ENCODE data around the gene KCNJ3.
"Not testable (repeated sequence)": the region's sequence is repeated elsewhere in the genome, so short reads cannot be mapped to it uniquely, and the experiment has no call there.

The KCNJ3 gene

GRCh38 chr2:154849482-154849881 lies 151.0 kb downstream of the KCNJ3 start:
- no peak for DNase-seq

GRCh38 chr2:154850532-154850931 lies 152.0 kb downstream of the KCNJ3 start:
- no peak for DNase-seq

- DNase-seq, result no peak
Measured at GRCh38 chr2:154855138-154855537, 156.6 kb downstream of the KCNJ3 start.

GRCh38 chr2:154867151-154867550 lies 168.7 kb downstream of the KCNJ3 start:
- not testable (repeated sequence) for DNase-seq

GRCh38 chr2:154875999-154876398 lies 177.5 kb downstream of the KCNJ3 start:
- DNase-seq, result no peak

- no peak for DNase-seq
Measured at GRCh38 chr2:154882725-154883124, 184.2 kb downstream of the KCNJ3 start.

GRCh38 chr2:154886316-154886715 lies 187.8 kb downstream of the KCNJ3 start:
- DNase-seq, result no peak

- no peak for DNase-seq
Measured at GRCh38 chr2:154898269-154898668, 199.8 kb downstream of the KCNJ3 start.

- no peak for DNase-seq
Measured at GRCh38 chr2:154901063-154901462, 202.6 kb downstream of the KCNJ3 start.

Measured in activated effector memory CD4-positive, alpha-beta T cell treated with anti-CD3 and anti-CD28 coated beads, Interleukin-2, amount 50 U/mL, for 16 hours (primary cell).